Activated T-cell treated with anti-CD3 and anti-CD28 coated beads for 4 hours (primary cell): ENCODE data around the gene ZRANB1.

Experiments used
- DNase-seq: peaks from one replicate; pipeline ENCODE4 v3.0.0-alpha.2; 2020

ZRANB1 gene

GRCh38 chr10:125023862-125024496, 82.1 kb downstream of the ZRANB1 start:
- DNase-seq: no peak

GRCh38 chr10:125024497-125025234, 82.7 kb downstream of the ZRANB1 start:
- DNase-seq: no peak

- DNase-seq: no peak
Observed at GRCh38 chr10:125025341-125025740, 83.4 kb downstream of the ZRANB1 start.

- no peak for DNase-seq
Observed at GRCh38 chr10:125026036-125026931, 84.4 kb downstream of the ZRANB1 start.

GRCh38 chr10:125026974-125027735, 85.2 kb downstream of the ZRANB1 start:
- DNase-seq: no peak

GRCh38 chr10:125027871-125028869, 86.2 kb downstream of the ZRANB1 start:
- no peak for DNase-seq

GRCh38 chr10:125029584-125030242, 87.8 kb downstream of the ZRANB1 start:
- DNase-seq: no peak

- DNase-seq: no peak
Observed at GRCh38 chr10:125030567-125031197, 88.8 kb downstream of the ZRANB1 start.

- DNase-seq: no peak
Observed at GRCh38 chr10:125032474-125033020, 90.6 kb downstream of the ZRANB1 start.

- DNase-seq: no peak
Observed at GRCh38 chr10:125033146-125033924, 91.4 kb downstream of the ZRANB1 start.

GRCh38 chr10:125034675-125035074, 92.8 kb downstream of the ZRANB1 start:
- DNase-seq: no peak

GRCh38 chr10:125035136-125035535, 93.2 kb downstream of the ZRANB1 start:
- DNase-seq: no peak

- DNase-seq: no peak
Observed at GRCh38 chr10:125035588-125036295, 93.8 kb downstream of the ZRANB1 start.

GRCh38 chr10:125037145-125037877, 95.4 kb downstream of the ZRANB1 start:
- DNase-seq: no peak
